HEK293 (cell line): Measurements from ENCODE around the gene RTP5.
"Not testable (repeated sequence)": the region's sequence is repeated elsewhere in the genome, so short reads cannot be mapped to it uniquely, and the experiment has no call there.

Experiments used
- CTCF ChIA-PET: fragments of 350-600 bp; formaldehyde crosslinking; extraction: SDS; loops from one replicate; lab custom pipeline; 2021; ENCODE audit warnings: antibody characterized with exemption; lab: Yijun Ruan, JAX
- POLR2A ChIA-PET: fragments of 300-600 bp; formaldehyde crosslinking; extraction: SDS; loops from one replicate; lab custom pipeline; 2020; ENCODE audit warnings: antibody characterized with exemption, inconsistent platforms; lab: Yijun Ruan, JAX
- H3K27ac ChIP-seq: fragments of 200-500 bp; sonication (Bioruptor generic); 2 replicates; pipeline ENCODE4 v1.5.1; 2014; ENCODE audit warnings: low read depth, low read length, control low read depth, inconsistent platforms; ENCODE audit errors: extremely low read depth
- H3K36me3 ChIP-seq, 2 experiments: fragments of 200-500 bp in 1 of 2; sonication (Bioruptor generic) in 1 of 2; 1 replicate in 1 of 2; 2 replicates in 1 of 2; pipeline ENCODE4 v1.5.1; 2014 to 2017; ENCODE audit warnings: inconsistent platforms in 2 of 2, low read length in 2 of 2; ENCODE audit not compliant: control insufficient read depth in 2 of 2, insufficient read depth in 1 of 2
- H3K4me1 ChIP-seq: fragments of 200-500 bp; sonication (Bioruptor generic); 2 replicates; pipeline ENCODE4 v1.5.1; 2014; ENCODE audit warnings: mild to moderate bottlenecking, low read length, inconsistent platforms; ENCODE audit not compliant: control insufficient read depth, insufficient read depth
- H3K4me3 ChIP-seq: 2 replicates; pipeline ENCODE4 v1.5.1; 2011; ENCODE audit warnings: low read depth, mild to moderate bottlenecking, control low read depth, low read length, moderate library complexity
- H3K9me3 ChIP-seq: fragments of 200-500 bp; sonication (Bioruptor generic); 2 replicates; pipeline ENCODE4 v1.5.1; 2014; ENCODE audit warnings: low read depth, low read length, inconsistent platforms; ENCODE audit not compliant: control insufficient read depth, insufficient read depth
- GLIS1 ChIP-seq: fragments of 450-650 bp; formaldehyde crosslinking; IDR thresholded peaks from 2 replicates; pipeline ENCODE4 v1.5.1; 2016; ENCODE audit warnings: missing biosample characterization, missing genetic modification characterization
- KLF16 ChIP-seq: fragments of 450-650 bp; formaldehyde crosslinking; IDR thresholded peaks from 2 replicates; pipeline ENCODE4 v1.5.1; 2017; ENCODE audit warnings: missing biosample characterization, missing genetic modification characterization
- KLF8 ChIP-seq: fragments of 450-650 bp; formaldehyde crosslinking; IDR thresholded peaks from 2 replicates; pipeline ENCODE4 v1.5.1; 2016; ENCODE audit warnings: missing biosample characterization, missing genetic modification characterization
- KLF9 ChIP-seq: fragments of 450-650 bp; formaldehyde crosslinking; IDR thresholded peaks from 2 replicates; pipeline ENCODE4 v1.5.1; 2016; ENCODE audit warnings: missing biosample characterization, missing genetic modification characterization, low read depth
- RBAK ChIP-seq: fragments of 450-650 bp; formaldehyde crosslinking; IDR thresholded peaks from 2 replicates; pipeline ENCODE4 v1.5.1; 2016; ENCODE audit warnings: missing biosample characterization, missing genetic modification characterization
- SCRT1 ChIP-seq: fragments of 450-650 bp; formaldehyde crosslinking; IDR thresholded peaks from 2 replicates; pipeline ENCODE4 v1.5.1; 2016; ENCODE audit warnings: missing biosample characterization, missing genetic modification characterization, borderline replicate concordance
- ZBTB1 ChIP-seq: fragments of 450-650 bp; formaldehyde crosslinking; IDR thresholded peaks from 2 replicates; pipeline ENCODE4 v1.5.1; 2016; ENCODE audit warnings: missing biosample characterization, missing genetic modification characterization
- ZBTB6 ChIP-seq: fragments of 450-650 bp; formaldehyde crosslinking; IDR thresholded peaks from 2 replicates; pipeline ENCODE4 v1.5.1; 2017; ENCODE audit warnings: missing biosample characterization, missing genetic modification characterization
- ZIC2 ChIP-seq: fragments of 450-650 bp; formaldehyde crosslinking; IDR thresholded peaks from 2 replicates; pipeline ENCODE4 v1.5.1; 2016; ENCODE audit warnings: missing biosample characterization, missing genetic modification characterization
- ZNF16 ChIP-seq: fragments of 450-650 bp; formaldehyde crosslinking; IDR thresholded peaks from 2 replicates; pipeline ENCODE4 v1.5.1; 2016; ENCODE audit warnings: low read depth, missing biosample characterization, missing genetic modification characterization
- ZNF341 ChIP-seq: fragments of 450-650 bp; formaldehyde crosslinking; IDR thresholded peaks from 2 replicates; pipeline ENCODE4; 2016; ENCODE audit warnings: low read depth, missing biosample characterization, missing genetic modification characterization
- ZNF366 ChIP-seq: fragments of 450-650 bp; formaldehyde crosslinking; conservative IDR thresholded peaks from 2 replicates; pipeline ENCODE4 v1.5.1; 2016; ENCODE audit warnings: missing biosample characterization, missing genetic modification characterization
- ZNF391 ChIP-seq: fragments of 450-650 bp; formaldehyde crosslinking; IDR thresholded peaks from 2 replicates; pipeline ENCODE4 v1.5.1; 2016; ENCODE audit warnings: low read depth, missing biosample characterization, missing genetic modification characterization, borderline replicate concordance
- ZNF416 ChIP-seq: fragments of 450-650 bp; formaldehyde crosslinking; IDR thresholded peaks from 2 replicates; pipeline ENCODE4 v1.5.1; 2016; ENCODE audit warnings: missing biosample characterization, missing genetic modification characterization
- ZNF473 ChIP-seq: fragments of 450-650 bp; formaldehyde crosslinking; IDR thresholded peaks from 2 replicates; pipeline ENCODE4 v1.5.1; 2017; ENCODE audit warnings: missing biosample characterization, missing genetic modification characterization
- ZNF514 ChIP-seq: fragments of 450-650 bp; formaldehyde crosslinking; IDR thresholded peaks from 2 replicates; pipeline ENCODE4 v1.5.1; 2016; ENCODE audit warnings: missing biosample characterization, missing genetic modification characterization
- ZNF658 ChIP-seq: fragments of 450-650 bp; formaldehyde crosslinking; IDR thresholded peaks from 2 replicates; pipeline ENCODE4; 2016; ENCODE audit warnings: missing biosample characterization, missing genetic modification characterization
- ZNF664 ChIP-seq: fragments of 450-650 bp; formaldehyde crosslinking; IDR thresholded peaks from 2 replicates; pipeline ENCODE4 v1.5.1; 2016; ENCODE audit warnings: missing biosample characterization, missing genetic modification characterization
- ZSCAN18 ChIP-seq: fragments of 450-650 bp; formaldehyde crosslinking; IDR thresholded peaks from 2 replicates; pipeline ENCODE4 v1.5.1; 2016; ENCODE audit warnings: missing biosample characterization, missing genetic modification characterization
- TF ChIP-seq, protein P1 (sequence below): fragments of 450-650 bp; formaldehyde crosslinking; IDR thresholded peaks from 2 replicates; pipeline ENCODE4 v1.5.1; 2016; ENCODE audit warnings: missing biosample characterization, missing genetic modification characterization

RTP5 gene

DNA sequence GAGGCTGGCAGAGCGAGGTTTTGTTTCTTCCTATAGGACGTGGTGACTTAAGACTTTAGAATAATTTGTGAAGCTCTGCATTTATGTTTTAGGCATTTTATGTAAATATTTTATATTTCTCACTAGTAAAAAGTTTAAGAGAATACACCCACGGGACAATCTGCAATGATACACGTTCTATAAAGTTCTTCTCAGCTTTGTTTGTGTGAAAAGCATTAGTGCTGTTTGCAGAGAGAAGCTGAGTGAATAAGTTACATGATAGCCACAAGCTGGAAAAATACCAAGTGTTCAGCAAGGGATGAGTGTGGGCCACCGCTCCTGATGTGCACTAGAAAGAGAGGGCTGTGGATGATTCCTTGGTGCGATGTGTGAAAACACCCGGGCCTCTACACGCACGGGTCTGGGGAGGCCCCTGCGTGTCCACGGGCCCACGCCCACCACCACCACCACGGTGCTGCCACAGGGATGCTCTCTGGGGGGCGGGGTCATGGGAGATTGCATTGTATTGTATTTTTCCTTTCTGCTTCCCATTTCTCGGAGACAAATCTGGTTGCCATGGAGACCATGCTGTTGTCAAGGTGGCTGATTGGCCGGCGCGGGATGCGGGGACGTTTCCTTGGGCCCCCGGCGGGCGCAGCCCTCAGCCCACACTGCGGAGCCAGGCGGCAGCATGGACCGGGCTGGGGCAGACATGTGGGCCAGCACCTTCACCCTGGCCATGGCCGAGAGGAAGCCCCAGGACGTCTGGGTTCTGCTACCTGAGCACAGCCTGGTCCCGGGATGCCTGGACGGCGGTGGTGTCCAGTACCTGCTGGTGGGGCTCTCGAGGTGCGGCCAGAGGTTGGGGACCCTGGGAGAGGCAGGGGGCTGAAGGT lies at the start of gene RTP5:
Gene RTP5, plus strand, starts transcription at position 643 of the 875 bp plus-strand sequence. Its CDS starts 28 bp downstream, at position 671.
- POLR2A ChIA-PET: interaction anchor here (0.8 kb wide), 1 partner anchor 183 kb away, joined by 3 read pairs; the partner anchor contains the start of gene DTYMK
- CTCF ChIA-PET: interaction anchor here (0.6 to 2.5 kb wide), 5 partner anchors 9 to 388 kb away, joined by 3 to 19 read pairs (median 3); no protein-coding TSS in a partner anchor
- TF ChIP-seq ZNF391 (no peak), KLF9 (tag by site-specific recombination) (no peak), KLF8 (no peak), ZNF664 (no peak), SCRT1 (tag by site-specific recombination) (no peak), ZSCAN18 (tag by site-specific recombination) (no peak), ZNF366 (tag by site-specific recombination) (no peak), KLF16 (tag by site-specific recombination) (no peak), ZNF658 (no peak)
- Histone ChIP-seq H3K27ac (no peak within 1 kb of the TSS), H3K36me3 (no peaks in the 10 kb centered on the region), H3K4me3 (no peak within 1 kb of the TSS), H3K4me1 (no peaks in the 10 kb centered on the region), H3K9me3 (no peaks in the 10 kb centered on the region)

GRCh38 chr2:241819947-241820624 lies 49.4 kb upstream of the RTP5 start:
- H3K9me3 ChIP-seq, H3K4me3 ChIP-seq, H3K27ac ChIP-seq, POLR2A ChIA-PET, H3K4me1 ChIP-seq, H3K36me3 ChIP-seq, CTCF ChIA-PET: not testable (repeated sequence)

- CTCF ChIA-PET: no interaction called here
- Histone ChIP-seq H3K4me3 (no peak overlapping the region), H3K36me3 (no peaks in the 10 kb centered on the region)
- POLR2A ChIA-PET: no interaction called here
- TF ChIP-seq ZIC2 (no peak), ZBTB1 (tag by site-specific recombination) (no peak), ZBTB6 (tag by site-specific recombination) (no peak), ZNF341 (tag by site-specific recombination) (0 out of 2 replicates have a peak, but pooled peaks have one; percentile 10), GLIS1 (peak; percentile 66), ZNF514 (tag by site-specific recombination) (no peak), ZNF16 (tag by site-specific recombination) (no peak), RBAK (no peak), ZNF416 (no peak), ZNF473 (tag by site-specific recombination) (no peak)
- TF ChIP-seq, protein P1, sequence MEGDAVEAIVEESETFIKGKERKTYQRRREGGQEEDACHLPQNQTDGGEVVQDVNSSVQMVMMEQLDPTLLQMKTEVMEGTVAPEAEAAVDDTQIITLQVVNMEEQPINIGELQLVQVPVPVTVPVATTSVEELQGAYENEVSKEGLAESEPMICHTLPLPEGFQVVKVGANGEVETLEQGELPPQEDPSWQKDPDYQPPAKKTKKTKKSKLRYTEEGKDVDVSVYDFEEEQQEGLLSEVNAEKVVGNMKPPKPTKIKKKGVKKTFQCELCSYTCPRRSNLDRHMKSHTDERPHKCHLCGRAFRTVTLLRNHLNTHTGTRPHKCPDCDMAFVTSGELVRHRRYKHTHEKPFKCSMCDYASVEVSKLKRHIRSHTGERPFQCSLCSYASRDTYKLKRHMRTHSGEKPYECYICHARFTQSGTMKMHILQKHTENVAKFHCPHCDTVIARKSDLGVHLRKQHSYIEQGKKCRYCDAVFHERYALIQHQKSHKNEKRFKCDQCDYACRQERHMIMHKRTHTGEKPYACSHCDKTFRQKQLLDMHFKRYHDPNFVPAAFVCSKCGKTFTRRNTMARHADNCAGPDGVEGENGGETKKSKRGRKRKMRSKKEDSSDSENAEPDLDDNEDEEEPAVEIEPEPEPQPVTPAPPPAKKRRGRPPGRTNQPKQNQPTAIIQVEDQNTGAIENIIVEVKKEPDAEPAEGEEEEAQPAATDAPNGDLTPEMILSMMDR: no peak
- TF ChIP-seq, all 188 proteins: peak for 2
- H3K27ac ChIP-seq: no peak overlapping the region
- H3K9me3 ChIP-seq: no peaks in the 10 kb centered on the region
- H3K4me1 ChIP-seq: no peaks in the 10 kb centered on the region
Observed at GRCh38 chr2:241820625-241821384, 48.7 kb upstream of the RTP5 start.
